IMR-90 (cell line): ENCODE data around the gene SMARCA5. TPM values are rescaled to one million over a fixed set of nuclear protein-coding genes. Genes with fewer than 3 reads are reported as not detected.
"Not testable (repeated sequence)": the region's sequence is repeated elsewhere in the genome, so short reads cannot be mapped to it uniquely, and the experiment has no call there.

Experiments used
- ATAC-seq: fragments of 200-7000 bp; cut with Tn5 transposase; 2 replicates; pipeline ENCODE4 v1.9.1; 2020; ENCODE audit warnings: low read depth, mild to moderate bottlenecking, moderate library complexity
- BruUV-seq: library from RNA; stranded (reverse); fragments of 400-500 nt; replicated peaks from 2 replicates; lab custom pipeline; 2021; lab: Mats Ljungman, UMichigan
- CTCF ChIA-PET: fragments of 300-600 bp; formaldehyde crosslinking; extraction: SDS; loops from one replicate; lab custom pipeline; 2021; ENCODE audit warnings: antibody characterized with exemption; lab: Yijun Ruan, JAX
- POLR2A ChIA-PET: fragments of 300-600 bp; sonication (Branson Sonifier 250); formaldehyde crosslinking; loops from one replicate; lab custom pipeline; 2022; ENCODE audit warnings: antibody characterized with exemption; ENCODE audit not compliant: unreplicated experiment; lab: Charles Lee
- DNase-seq: peaks from one replicate; pipeline ENCODE4 v3.0.0; 2013
- H2AFZ ChIP-seq: replicated peaks from 2 replicates; pipeline ENCODE3; 2013; ENCODE audit warnings: low read length, mild to moderate bottlenecking; ENCODE audit not compliant: poor library complexity
- H2AK5ac ChIP-seq: 2 replicates; pipeline ENCODE4 v1.6.1; 2013; ENCODE audit warnings: low read depth, low read length, inconsistent platforms
- H2AK9ac ChIP-seq: replicated peaks from 2 replicates; pipeline ENCODE3; 2013; ENCODE audit warnings: mild to moderate bottlenecking, low read depth, low read length, moderate library complexity; ENCODE audit not compliant: poor library complexity
- H2BK120ac ChIP-seq: 2 replicates; pipeline ENCODE4 v1.6.1; 2013; ENCODE audit warnings: low read depth, low read length, inconsistent platforms
- H2BK15ac ChIP-seq: 3 replicates; pipeline ENCODE4 v1.6.1; 2013; ENCODE audit warnings: low read depth, low read length, inconsistent platforms
- H2BK20ac ChIP-seq: 2 replicates; pipeline ENCODE4 v1.6.1; 2013; ENCODE audit warnings: low read depth, mild to moderate bottlenecking, inconsistent platforms, low read length, moderate library complexity
- H2BK5ac ChIP-seq: 2 replicates; pipeline ENCODE4 v1.6.1; 2013; ENCODE audit warnings: mild to moderate bottlenecking, low read depth, low read length, inconsistent platforms; ENCODE audit not compliant: poor library complexity, severe bottlenecking
- H3K14ac ChIP-seq: replicated peaks from 2 replicates; pipeline ENCODE4 v1.6.1; 2013; ENCODE audit warnings: low read depth, low read length, inconsistent platforms
- H3K18ac ChIP-seq: 2 replicates; pipeline ENCODE4 v1.6.1; 2013; ENCODE audit warnings: low read depth, low read length, control low read depth
- H3K23ac ChIP-seq: 2 replicates; pipeline ENCODE4 v1.6.1; 2013; ENCODE audit warnings: low read depth, low read length, inconsistent platforms
- H3K27ac ChIP-seq: 2 replicates; pipeline ENCODE4 v1.5.1; 2013; ENCODE audit warnings: mild to moderate bottlenecking, control low read depth, low read length; ENCODE audit not compliant: insufficient read depth
- H3K27me3 ChIP-seq: 2 replicates; pipeline ENCODE4 v1.6.1; 2013; ENCODE audit warnings: low read length; ENCODE audit not compliant: control insufficient read depth, insufficient read depth
- H3K36me3 ChIP-seq: 2 replicates; pipeline ENCODE4 v1.6.1; 2013; ENCODE audit warnings: low read length, mixed read lengths; ENCODE audit not compliant: control insufficient read depth, insufficient read depth
- H3K4ac ChIP-seq: 2 replicates; pipeline ENCODE4 v1.6.1; 2013; ENCODE audit warnings: low read depth, low read length, inconsistent platforms
- H3K4me1 ChIP-seq: 2 replicates; pipeline ENCODE4 v1.6.1; 2013; ENCODE audit warnings: low read length, mixed read lengths; ENCODE audit not compliant: control insufficient read depth, insufficient read depth
- H3K4me2 ChIP-seq: 2 replicates; pipeline ENCODE4 v1.6.1; 2013; ENCODE audit warnings: low read depth, mild to moderate bottlenecking, control low read depth, low read length, moderate library complexity
- H3K4me3 ChIP-seq: 2 replicates; pipeline ENCODE4 v1.5.1; 2013; ENCODE audit warnings: low read depth, mild to moderate bottlenecking, control low read depth, low read length, moderate library complexity; ENCODE audit not compliant: insufficient read depth
- H3K56ac ChIP-seq: 2 replicates; pipeline ENCODE4 v1.6.1; 2013; ENCODE audit warnings: low read length, inconsistent platforms; ENCODE audit not compliant: insufficient read depth; ENCODE audit errors: extremely low read depth
- H3K79me1 ChIP-seq, 2 experiments: 2 replicates each; pipeline ENCODE4 v1.6.1; 2013; ENCODE audit warnings: low read length in 2 of 2, inconsistent platforms in 1 of 2, low read depth in 1 of 2
- H3K9ac ChIP-seq: 2 replicates; pipeline ENCODE4 v1.6.1; 2013; ENCODE audit warnings: low read depth, low read length, control low read depth
- H3K9me1 ChIP-seq: 2 replicates; pipeline ENCODE4 v1.6.1; 2013; ENCODE audit warnings: low read length, inconsistent platforms; ENCODE audit not compliant: insufficient read depth
- H3K9me3 ChIP-seq: 2 replicates; pipeline ENCODE4 v1.6.1; 2013; ENCODE audit warnings: low read length; ENCODE audit not compliant: control insufficient read depth, insufficient read depth
- H4K20me1 ChIP-seq: 2 replicates; pipeline ENCODE4 v1.6.1; 2013; ENCODE audit warnings: low read length, inconsistent platforms; ENCODE audit not compliant: insufficient read depth
- H4K5ac ChIP-seq: 2 replicates; pipeline ENCODE4 v1.6.1; 2013; ENCODE audit warnings: mild to moderate bottlenecking, low read depth, low read length, control low read depth
- H4K8ac ChIP-seq, 2 experiments: 2 replicates each; pipeline ENCODE4 v1.6.1; 2013; ENCODE audit warnings: low read depth in 2 of 2, low read length in 2 of 2, control low read depth in 1 of 2, inconsistent platforms in 1 of 2
- H4K91ac ChIP-seq: 2 replicates; pipeline ENCODE4 v1.6.1; 2013; ENCODE audit warnings: low read depth, low read length, inconsistent platforms; ENCODE audit not compliant: insufficient read depth
- BHLHE40 ChIP-seq: fragments of 150-350 bp; IDR thresholded peaks from 2 replicates; pipeline ENCODE4 v1.6.1; 2016; ENCODE audit warnings: mild to moderate bottlenecking, low read depth, low read length
- MAFK ChIP-seq: IDR thresholded peaks from 2 replicates; pipeline ENCODE4 v1.6.1; 2012; ENCODE audit warnings: low read depth, low read length, improper control_type of control experiment
- MAZ ChIP-seq: IDR thresholded peaks from 2 replicates; pipeline ENCODE4 v1.6.1; 2012; ENCODE audit warnings: low read depth, mild to moderate bottlenecking, low read length, improper control_type of control experiment, moderate library complexity, borderline replicate concordance
- MXI1 ChIP-seq: IDR thresholded peaks from 2 replicates; pipeline ENCODE4 v1.6.1; 2012; ENCODE audit warnings: low read depth, mild to moderate bottlenecking, low read length, moderate library complexity, borderline replicate concordance
- NFE2L2 ChIP-seq: fragments of 150-350 bp; IDR thresholded peaks from 2 replicates; pipeline ENCODE4 v1.6.1; 2016; ENCODE audit warnings: low read depth, mild to moderate bottlenecking, low read length
- WGBS, 2 experiments: methylation state at CpG; one replicate each; pipeline versions ENCODE4 v1.1.5 to v1.1.7; 2013; ENCODE audit warnings: missing lambda C conversion rate in 2 of 2; ENCODE audit not compliant: insufficient read length in 1 of 2; ENCODE audit errors: extremely low coverage in 2 of 2; 5-methylcytosine and 5-hydroxymethylcytosine counted together
- dilution Hi-C: fragments of 300-500 bp; cut with HindIII; formaldehyde crosslinking; loops from one replicate; pipeline ENCODE4 v1.14.3; 2018; ENCODE audit warnings: low sequenced_read_pairs; ENCODE audit not compliant: unreplicated experiment
- in situ Hi-C: fragments of 300-500 bp; cut with MboI; formaldehyde crosslinking; loops from 3 replicates; pipeline ENCODE4 v1.14.3; 2019; ENCODE audit warnings: low sequenced_read_pairs, inconsistent platforms, mixed read lengths
- intact Hi-C: fragments of 100-400 bp; cut with micrococcal nuclease; formaldehyde crosslinking; loops from 2 replicates; pipeline ENCODE4 v1.10.0; 2022
- polyA plus RNA-seq, 3 experiments: library from polyadenylated mRNA; depleted of rRNA; stranded (reverse); fragments of >200 nt; gene quantifications; 2 replicates each; pipeline ENCODE4 v1.2.3, GENCODE V29; 2012; ENCODE audit warnings: low replicate concordance in 1 of 3
- total RNA-seq: library from RNA; depleted of rRNA; stranded (reverse); fragments of >200 nt; gene quantifications from 2 replicates; pipeline ENCODE4 v1.2.3, GENCODE V29; 2012

The SMARCA5 gene
- total and polyA plus RNA-seq, 2 of the 4 experiments (the other 2 are of a cell fraction): 11.5 to 14.7 TPM

DNA sequence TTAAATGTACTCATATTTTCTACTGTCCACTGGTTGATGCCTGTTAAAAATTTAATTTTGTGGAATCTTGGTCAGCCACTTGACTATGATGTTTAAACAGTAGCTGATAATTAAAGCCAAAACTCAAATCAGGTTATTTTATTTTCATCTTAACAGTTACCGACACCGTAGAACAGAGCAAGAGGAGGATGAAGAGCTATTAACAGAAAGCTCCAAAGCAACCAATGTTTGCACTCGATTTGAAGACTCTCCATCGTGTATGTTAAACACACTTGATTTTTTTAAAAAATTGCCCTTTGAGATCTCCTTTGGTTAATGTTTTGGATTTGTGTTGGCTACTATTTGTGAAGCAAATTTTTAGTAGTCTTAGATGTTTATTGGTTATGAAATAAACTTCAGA lies 10.7 kb downstream of the SMARCA5 start:
- Histone ChIP-seq H2BK20ac (no peak overlapping the region), H3K4me2 (no peak overlapping the region), H3K9ac (no peak overlapping the region), H3K27ac (no peak overlapping the region), H4K8ac (no peak overlapping the region), H2AK5ac (no peak overlapping the region), H4K5ac (no peak overlapping the region), H3K14ac (no peak overlapping the region), H3K56ac (no peak overlapping the region), H3K4me3 (no peak overlapping the region), H3K36me3 (peaks cover 35% of the 10 kb centered on the region), H3K9me3 (no peaks in the 10 kb centered on the region), H2AFZ (no peak overlapping the region), H3K4me1 (peaks cover 4% of the 10 kb centered on the region; the same call in 1 of the 2 replicates), H3K18ac (no peak overlapping the region), H3K27me3 (no peaks in the 10 kb centered on the region), H4K91ac (no peak overlapping the region), H2AK9ac (no peak overlapping the region), H2BK120ac (no peak overlapping the region), H3K9me1 (no peaks in the 10 kb centered on the region), H2BK15ac (no peak overlapping the region), H2BK5ac (no peak overlapping the region), H3K79me1 (peaks cover 11 to 27% of the 10 kb centered on the region in 2 experiments; a peak in 3 of 4 replicates), H3K4ac (no peak overlapping the region), H4K20me1 (peaks cover 3% of the 10 kb centered on the region; the same call in 1 of the 2 replicates), H3K23ac (no peak overlapping the region)
- intact Hi-C loops (no loop called here), in situ Hi-C loops (no loop called here), dilution Hi-C loops (no loop called here)
- POLR2A ChIA-PET: no interaction called here
- no CpG with 5 or more reads among the region's 4 CpGs for WGBS, 2 experiments
- CTCF ChIA-PET: no interaction called here
- DNase-seq: no peak
- BruUV-seq: no TSS peak
- no peak for ATAC-seq
- TF ChIP-seq MAFK (no peak), MXI1 (no peak), MAZ (no peak), NFE2L2 (no peak), BHLHE40 (no peak)

DNA sequence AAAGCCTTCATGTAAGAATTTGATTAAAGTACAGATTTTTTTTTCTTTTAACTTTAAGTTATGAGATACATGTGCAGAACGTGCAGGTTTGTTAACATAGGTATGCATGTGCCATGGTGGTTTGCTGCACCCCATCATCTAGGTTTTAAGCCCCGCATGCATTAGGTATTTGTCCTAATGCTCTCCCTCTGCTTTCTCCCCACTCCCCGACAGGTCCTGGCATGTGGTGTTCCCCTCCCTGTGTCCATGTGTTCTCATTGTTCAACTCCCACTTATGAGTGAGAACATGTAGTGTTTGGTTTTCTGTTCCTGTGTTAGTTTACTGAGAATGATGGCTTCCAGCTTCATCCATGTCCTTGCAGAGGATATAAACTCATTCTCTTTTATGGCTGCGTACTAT lies 14.5 kb downstream of the SMARCA5 start:
- DNase-seq, H3K9me1 ChIP-seq, H2BK15ac ChIP-seq, H3K27me3 ChIP-seq, H3K18ac ChIP-seq, intact Hi-C loops, H2AK9ac ChIP-seq, POLR2A ChIA-PET, H3K14ac ChIP-seq, H3K9me3 ChIP-seq, H3K4me3 ChIP-seq, H3K56ac ChIP-seq, H3K4me1 ChIP-seq, ATAC-seq, H4K8ac ChIP-seq, H2AK5ac ChIP-seq, H3K4ac ChIP-seq, H3K23ac ChIP-seq, H4K91ac ChIP-seq, H3K27ac ChIP-seq, H4K5ac ChIP-seq, BruUV-seq, H2BK120ac ChIP-seq, H4K20me1 ChIP-seq, H2BK5ac ChIP-seq, CTCF ChIA-PET, H2AFZ ChIP-seq, H3K4me2 ChIP-seq, H2BK20ac ChIP-seq, dilution Hi-C loops, H3K9ac ChIP-seq: not testable (repeated sequence)
- WGBS, 2 experiments: no CpG with 5 or more reads among the region's 4 CpGs
- H3K79me1 ChIP-seq: peaks cover 2 to 25% of the 10 kb centered on the region in 2 experiments; a peak in 3 of 4 replicates
- in situ Hi-C loops: loop anchor here (25.0 kb wide), 1 partner anchor 1584 kb away; no protein-coding TSS in a partner anchor
- H3K36me3 ChIP-seq: peaks cover 36% of the 10 kb centered on the region
